ENCODE data around the gene PCDH12.

PCDH12 gene

DNA sequence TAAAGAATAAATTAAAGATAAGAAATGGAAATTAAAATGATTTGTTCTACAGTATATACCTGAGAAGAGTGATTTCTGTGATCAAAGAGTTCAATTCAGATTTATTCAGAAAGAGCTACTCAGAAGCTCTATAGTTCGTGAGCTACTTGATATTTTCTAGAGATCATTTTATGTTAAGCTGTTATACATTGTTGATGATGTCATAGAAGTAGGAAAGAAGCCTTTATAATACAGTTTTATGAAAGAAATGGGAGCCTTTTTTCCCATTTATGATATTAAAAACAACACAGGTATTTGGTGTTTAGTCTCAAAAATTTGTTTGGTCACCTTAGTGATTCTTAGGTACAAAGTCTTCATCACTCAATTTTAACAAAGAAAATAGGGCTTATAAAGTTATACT lies 31.7 kb upstream of the PCDH12 start:
- Histone ChIP-seq H3K4me3 (ENCODE audit: low read depth, low read length) (no peak overlapping the region), H3K27ac (no peak overlapping the region), H3K36me3 (peaks cover 40% of the 10 kb centered on the region), H3K27me3 (ENCODE audit: insufficient read depth, low read depth, severe bottlenecking) (no peaks in the 10 kb centered on the region), H3K9me3 (ENCODE audit: severe bottlenecking) (no peaks in the 10 kb centered on the region)
- no peak for DNase-seq
- TF ChIP-seq, protein P1, sequence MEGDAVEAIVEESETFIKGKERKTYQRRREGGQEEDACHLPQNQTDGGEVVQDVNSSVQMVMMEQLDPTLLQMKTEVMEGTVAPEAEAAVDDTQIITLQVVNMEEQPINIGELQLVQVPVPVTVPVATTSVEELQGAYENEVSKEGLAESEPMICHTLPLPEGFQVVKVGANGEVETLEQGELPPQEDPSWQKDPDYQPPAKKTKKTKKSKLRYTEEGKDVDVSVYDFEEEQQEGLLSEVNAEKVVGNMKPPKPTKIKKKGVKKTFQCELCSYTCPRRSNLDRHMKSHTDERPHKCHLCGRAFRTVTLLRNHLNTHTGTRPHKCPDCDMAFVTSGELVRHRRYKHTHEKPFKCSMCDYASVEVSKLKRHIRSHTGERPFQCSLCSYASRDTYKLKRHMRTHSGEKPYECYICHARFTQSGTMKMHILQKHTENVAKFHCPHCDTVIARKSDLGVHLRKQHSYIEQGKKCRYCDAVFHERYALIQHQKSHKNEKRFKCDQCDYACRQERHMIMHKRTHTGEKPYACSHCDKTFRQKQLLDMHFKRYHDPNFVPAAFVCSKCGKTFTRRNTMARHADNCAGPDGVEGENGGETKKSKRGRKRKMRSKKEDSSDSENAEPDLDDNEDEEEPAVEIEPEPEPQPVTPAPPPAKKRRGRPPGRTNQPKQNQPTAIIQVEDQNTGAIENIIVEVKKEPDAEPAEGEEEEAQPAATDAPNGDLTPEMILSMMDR (IDR thresholded peaks at IDR 0.05; ENCODE audit: low read depth, low read length), result no peak

- Histone ChIP-seq H3K27ac (no peak overlapping the region), H3K9me3 (ENCODE audit: severe bottlenecking) (no peaks in the 10 kb centered on the region), H3K36me3 (peaks cover 51% of the 10 kb centered on the region), H3K4me3 (ENCODE audit: low read depth, low read length) (no peak overlapping the region), H3K27me3 (ENCODE audit: insufficient read depth, low read depth, severe bottlenecking) (no peaks in the 10 kb centered on the region)
- DNase-seq, result no peak
- TF ChIP-seq, protein P1 (IDR thresholded peaks at IDR 0.05; ENCODE audit: low read depth, low read length), result no peak
Observed at GRCh38 chr5:141986072-141986471, 28.1 kb upstream of the PCDH12 start.

DNA sequence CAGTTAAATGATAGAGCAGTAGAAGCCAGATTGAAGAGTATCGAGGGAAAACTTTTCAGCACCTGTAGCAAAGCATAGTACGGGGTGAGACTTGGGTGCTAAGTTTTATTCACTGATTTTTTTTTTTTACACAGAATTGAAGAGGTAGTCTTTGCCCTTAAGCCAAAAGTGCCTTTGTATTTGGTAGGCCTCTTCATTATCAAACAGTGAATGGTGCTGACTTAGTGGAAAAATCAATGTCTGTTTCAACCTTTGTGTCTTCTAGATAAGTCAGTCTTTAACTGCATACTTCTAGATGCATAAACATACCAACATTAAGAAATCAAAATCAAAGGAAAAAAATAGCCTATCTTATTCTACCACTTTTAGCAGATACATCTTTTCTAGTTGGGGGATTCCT lies 24.6 kb upstream of the PCDH12 start:
- TF ChIP-seq, protein P1 (IDR thresholded peaks at IDR 0.05; ENCODE audit: low read depth, low read length), result no peak
- no peak for DNase-seq
- H3K36me3 ChIP-seq, result peaks cover 77% of the 10 kb centered on the region

DNA sequence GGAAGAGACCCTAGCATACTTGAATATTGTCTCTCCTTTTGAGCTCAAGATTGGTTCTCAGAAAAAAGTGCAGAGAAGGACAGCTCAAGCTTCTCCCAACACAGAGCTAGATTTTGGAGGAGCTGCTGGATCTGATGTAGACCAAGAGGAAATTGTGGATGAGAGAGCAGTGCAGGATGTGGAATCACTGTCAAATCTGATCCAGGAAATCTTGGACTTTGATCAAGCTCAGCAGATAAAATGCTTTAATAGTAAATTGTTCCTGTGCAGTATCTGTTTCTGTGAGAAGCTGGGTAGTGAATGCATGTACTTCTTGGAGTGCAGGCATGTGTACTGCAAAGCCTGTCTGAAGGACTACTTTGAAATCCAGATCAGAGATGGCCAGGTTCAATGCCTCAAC lies 20.4 kb upstream of the PCDH12 start:
- DNase-seq, result no peak
- peaks cover 68% of the 10 kb centered on the region for H3K36me3 ChIP-seq
- H3K27me3 ChIP-seq (ENCODE audit: insufficient read depth, low read depth, severe bottlenecking), result no peaks in the 10 kb centered on the region
- no peak overlapping the region for H3K4me3 ChIP-seq (ENCODE audit: low read depth, low read length)
- TF ChIP-seq, protein P1 (IDR thresholded peaks at IDR 0.05; ENCODE audit: low read depth, low read length), result no peak
- no peaks in the 10 kb centered on the region for H3K9me3 ChIP-seq (ENCODE audit: severe bottlenecking)
- H3K27ac ChIP-seq, result no peak overlapping the region

More for the DNA sequence above, 24.6 kb upstream of the PCDH12 start:
- H3K4me3 ChIP-seq (ENCODE audit: low read depth, low read length), result no peak overlapping the region
- no peaks in the 10 kb centered on the region for H3K27me3 ChIP-seq (ENCODE audit: insufficient read depth, low read depth, severe bottlenecking)
- no peak overlapping the region for H3K27ac ChIP-seq
- H3K9me3 ChIP-seq (ENCODE audit: severe bottlenecking), result no peaks in the 10 kb centered on the region

DNA sequence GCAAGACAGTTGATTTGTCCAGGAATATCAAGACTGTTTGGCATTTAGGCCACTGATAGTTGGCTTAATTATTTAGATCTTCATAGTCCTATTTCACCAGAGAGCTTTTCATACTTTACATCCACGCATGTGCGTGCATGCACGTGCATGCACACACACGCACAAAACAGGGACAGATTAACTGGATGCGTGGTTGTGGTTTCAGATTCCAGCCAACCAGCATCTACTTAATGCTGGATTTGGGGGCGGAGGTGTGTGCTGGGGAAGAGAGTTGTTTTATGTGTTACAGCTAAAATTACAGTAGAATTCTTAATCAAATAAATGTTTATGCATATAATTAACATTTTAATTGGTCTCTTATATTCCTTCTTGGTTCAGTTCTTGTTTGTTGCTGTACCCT lies 18.2 kb upstream of the PCDH12 start:
- Histone ChIP-seq H3K4me3 (ENCODE audit: low read depth, low read length) (no peak overlapping the region), H3K36me3 (peaks cover 62% of the 10 kb centered on the region), H3K9me3 (ENCODE audit: severe bottlenecking) (no peaks in the 10 kb centered on the region), H3K27ac (no peak overlapping the region), H3K27me3 (ENCODE audit: insufficient read depth, low read depth, severe bottlenecking) (no peaks in the 10 kb centered on the region)
- TF ChIP-seq, protein P1 (IDR thresholded peaks at IDR 0.05; ENCODE audit: low read depth, low read length), result no peak
- DNase-seq, result no peak

- no peak for DNase-seq
- Histone ChIP-seq H3K4me3 (ENCODE audit: low read depth, low read length) (no peak overlapping the region), H3K9me3 (ENCODE audit: severe bottlenecking) (no peaks in the 10 kb centered on the region), H3K27me3 (ENCODE audit: insufficient read depth, low read depth, severe bottlenecking) (no peaks in the 10 kb centered on the region), H3K36me3 (peaks cover 48% of the 10 kb centered on the region), H3K27ac (no peak overlapping the region)
- TF ChIP-seq, protein P1 (IDR thresholded peaks at IDR 0.05; ENCODE audit: low read depth, low read length), result no peak
Observed at GRCh38 chr5:141973871-141974595, 16.0 kb upstream of the PCDH12 start.
